Tibial nerve (tissue), 4 donors: ENCODE measurements around the gene C10orf67. TPM values are rescaled to one million over a fixed set of nuclear protein-coding genes. Genes with fewer than 3 reads are reported as not detected.

ENCODE experiments used
- DNase-seq, 2 donors: peaks; one replicate each; pipeline ENCODE4 v3.0.0-alpha.2; 2019; ENCODE audit warnings: low spot score in 2 of 2
- H3K27ac ChIP-seq, 4 donors: fragments of 200-600 bp; sonication (generic) in 3 of 4; one replicate each; pipeline ENCODE4 v1.5.1; 2017 to 2019; ENCODE audit warnings: mild to moderate bottlenecking in 1 of 4
- H3K27me3 ChIP-seq, 2 donors: fragments of 200-600 bp; sonication (generic) in 1 of 2; one replicate each; pipeline versions ENCODE4 v1.5.1 to v1.6.0; 2017 to 2019
- H3K36me3 ChIP-seq, 3 donors: fragments of 200-600 bp; sonication (generic); one replicate each; pipeline ENCODE4 v1.5.1; 2018 to 2019
- H3K4me1 ChIP-seq, 4 donors: fragments of 200-600 bp; sonication (generic) in 3 of 4; one replicate each; pipeline ENCODE4 v1.5.1; 2017 to 2019
- H3K4me3 ChIP-seq, 4 donors: fragments of 200-600 bp; sonication (generic) in 3 of 4; one replicate each; pipeline ENCODE4 v1.5.1; 2017 to 2019; ENCODE audit warnings: mild to moderate bottlenecking in 1 of 4, moderate library complexity in 1 of 4
- H3K9me3 ChIP-seq, 4 donors: fragments of 200-600 bp; sonication (generic) in 3 of 4; one replicate each; pipeline ENCODE4 v1.5.1; 2017 to 2019
- CTCF ChIP-seq, 5 experiments: fragments of 200-600 bp in 3 of 5; fragments of 450-650 bp in 2 of 5; sonication (generic) in 3 of 5; IDR thresholded peaks; one replicate each; pipeline ENCODE4 v1.5.1; 2016 to 2019; ENCODE audit warnings: antibody characterized with exemption in 5 of 5, mild to moderate bottlenecking in 3 of 5, moderate library complexity in 2 of 5
- EP300 ChIP-seq, 2 donors: sonication (generic); formaldehyde crosslinking; IDR thresholded peaks; one replicate each; pipeline ENCODE4 v1.6.1; 2017; ENCODE audit warnings: antibody characterized with exemption in 2 of 2, mild to moderate bottlenecking in 1 of 2
- POLR2A ChIP-seq, 2 donors: fragments of 450-650 bp; IDR thresholded peaks; one replicate each; pipeline ENCODE4 v1.6.1; 2017; ENCODE audit warnings: antibody characterized with exemption in 2 of 2, mild to moderate bottlenecking in 2 of 2, moderate library complexity in 2 of 2
- WGBS, 2 donors: methylation state at CpG; one replicate each; pipeline ENCODE4 v1.1.5; 2018; 5-methylcytosine and 5-hydroxymethylcytosine counted together
- total RNA-seq, 4 donors: library from RNA; depleted of rRNA; stranded (reverse); fragments of >200 nt; gene quantifications; one replicate each; pipeline ENCODE4 v1.1.0, GENCODE V29; 2016

Gene C10orf67
- total RNA-seq, 4 donors from 2014 or later, result 0.30 to 1.6 (median 0.64) TPM

DNA sequence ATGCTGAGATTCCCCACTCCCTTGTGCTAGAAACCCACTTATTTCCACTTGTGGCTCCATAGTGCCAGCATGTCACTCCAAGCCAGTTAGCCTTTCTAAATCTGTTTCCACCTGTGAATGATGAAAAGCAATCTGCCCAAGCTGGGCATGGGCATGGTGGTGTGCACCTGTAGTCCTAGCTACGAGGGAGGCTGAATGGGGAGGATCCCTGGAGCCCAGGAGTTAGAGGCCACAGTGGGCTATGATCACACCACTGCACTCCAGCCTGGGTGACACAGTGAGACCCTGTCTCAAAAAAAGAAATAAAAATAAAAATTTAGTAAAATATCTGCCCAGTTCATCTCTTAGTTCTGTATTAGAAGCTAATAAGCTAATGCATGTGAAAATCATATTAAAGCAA is 157.4 kb downstream of the C10orf67 start:
- WGBS, 2 donors, result 76 to 77% methylated on average over 1 of the region's 1 CpG
- H3K9me3 ChIP-seq, result no peaks in the 10 kb centered on the region
- no peak for TF ChIP-seq POLR2A (IDR thresholded peaks at IDR 0.05)
- TF ChIP-seq EP300 (IDR thresholded peaks at IDR 0.05), result no peak
- no peaks in the 10 kb centered on the region for H3K36me3 ChIP-seq
- peaks cover 0 to 51% of the 10 kb centered on the region in 2 donors for H3K27me3 ChIP-seq
- no peak overlapping the region for H3K4me3 ChIP-seq
- H3K27ac ChIP-seq, result no peak overlapping the region
- no peak for DNase-seq
- H3K4me1 ChIP-seq, result peaks cover 0 to 14% (median 0%) of the 10 kb centered on the region in 4 donors

DNA sequence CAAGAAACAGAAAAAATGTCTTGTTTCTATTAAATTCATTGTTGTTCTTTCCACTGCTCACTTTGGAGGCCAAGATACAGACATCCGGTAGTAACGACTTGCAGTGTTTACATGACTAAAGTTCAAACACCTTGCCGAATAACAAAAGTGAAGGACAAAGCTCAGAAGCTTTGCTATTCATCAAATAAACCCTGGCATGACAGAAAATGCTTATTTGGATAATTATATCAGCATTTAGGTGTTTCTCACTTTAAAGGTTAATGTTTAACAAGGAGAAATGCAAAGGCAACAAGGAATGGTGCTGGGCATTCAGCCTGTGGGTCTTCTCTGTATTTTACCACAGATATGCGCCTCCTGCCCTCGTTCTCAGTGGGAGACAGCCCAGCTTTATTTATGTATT is 157.9 kb downstream of the C10orf67 start:
- DNase-seq, result no peak
- H3K27me3 ChIP-seq, result peaks cover 0 to 47% of the 10 kb centered on the region in 2 donors

DNA sequence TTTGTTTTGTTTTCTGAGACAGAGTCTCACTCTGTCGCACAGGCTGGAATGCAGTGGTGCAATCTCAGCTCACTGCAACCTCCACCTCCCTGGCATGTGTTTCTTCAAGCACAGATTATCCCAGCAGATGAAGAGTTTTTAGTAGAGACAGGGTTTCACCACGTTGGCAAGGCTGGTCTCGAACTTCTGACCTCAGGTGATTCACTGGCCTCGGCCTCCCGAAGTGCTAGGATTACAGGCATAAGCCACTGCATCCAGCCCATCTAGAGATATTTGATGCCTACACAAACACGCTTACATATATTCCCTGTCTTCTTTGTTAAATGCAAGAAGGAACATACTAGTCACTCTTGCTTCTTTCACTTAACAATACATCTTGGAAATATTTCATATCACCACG is 158.4 kb downstream of the C10orf67 start:
- no peak for TF ChIP-seq EP300 (IDR thresholded peaks at IDR 0.05)
- TF ChIP-seq CTCF (IDR thresholded peaks at IDR 0.05), result no peak
- no peak for TF ChIP-seq POLR2A (IDR thresholded peaks at IDR 0.05)
- Histone ChIP-seq H3K4me1 (peaks cover 0 to 4% (median 0%) of the 10 kb centered on the region in 4 donors), H3K27me3 (peaks cover 0 to 42% of the 10 kb centered on the region in 2 donors), H3K4me3 (no peak overlapping the region), H3K36me3 (no peaks in the 10 kb centered on the region), H3K27ac (no peak overlapping the region), H3K9me3 (no peaks in the 10 kb centered on the region)
- DNase-seq, result no peak
- 68 to 69% methylated on average over 7 of the region's 7 CpGs for WGBS, 2 donors

More for the DNA sequence above, 157.9 kb downstream of the C10orf67 start:
- Histone ChIP-seq H3K27ac (no peak overlapping the region), H3K4me1 (peaks cover 0 to 9% (median 0%) of the 10 kb centered on the region in 4 donors), H3K9me3 (no peaks in the 10 kb centered on the region), H3K36me3 (no peaks in the 10 kb centered on the region), H3K4me3 (no peak overlapping the region)
- WGBS, 2 donors, result 26 to 28% methylated on average over 5 of the region's 5 CpGs
- TF ChIP-seq CTCF (IDR thresholded peaks at IDR 0.05) (no peak), EP300 (IDR thresholded peaks at IDR 0.05) (no peak), POLR2A (IDR thresholded peaks at IDR 0.05) (no peak)

- DNase-seq, result no peak
- no peak for TF ChIP-seq CTCF (IDR thresholded peaks at IDR 0.05)
- TF ChIP-seq EP300 (IDR thresholded peaks at IDR 0.05), result no peak
- no peak for TF ChIP-seq POLR2A (IDR thresholded peaks at IDR 0.05)
- Histone ChIP-seq H3K27me3 (peaks cover 0 to 40% of the 10 kb centered on the region in 2 donors), H3K4me1 (peaks cover 0 to 26% (median 2%) of the 10 kb centered on the region in 4 donors), H3K4me3 (no peak overlapping the region), H3K36me3 (no peaks in the 10 kb centered on the region), H3K27ac (no peak overlapping the region), H3K9me3 (no peaks in the 10 kb centered on the region)
- 19 to 24% methylated on average over 9 to 13 of the region's 14 CpGs for WGBS, 2 donors
Observed at GRCh38 chr10:23174977-23175512, 169.6 kb downstream of the C10orf67 start.

DNA sequence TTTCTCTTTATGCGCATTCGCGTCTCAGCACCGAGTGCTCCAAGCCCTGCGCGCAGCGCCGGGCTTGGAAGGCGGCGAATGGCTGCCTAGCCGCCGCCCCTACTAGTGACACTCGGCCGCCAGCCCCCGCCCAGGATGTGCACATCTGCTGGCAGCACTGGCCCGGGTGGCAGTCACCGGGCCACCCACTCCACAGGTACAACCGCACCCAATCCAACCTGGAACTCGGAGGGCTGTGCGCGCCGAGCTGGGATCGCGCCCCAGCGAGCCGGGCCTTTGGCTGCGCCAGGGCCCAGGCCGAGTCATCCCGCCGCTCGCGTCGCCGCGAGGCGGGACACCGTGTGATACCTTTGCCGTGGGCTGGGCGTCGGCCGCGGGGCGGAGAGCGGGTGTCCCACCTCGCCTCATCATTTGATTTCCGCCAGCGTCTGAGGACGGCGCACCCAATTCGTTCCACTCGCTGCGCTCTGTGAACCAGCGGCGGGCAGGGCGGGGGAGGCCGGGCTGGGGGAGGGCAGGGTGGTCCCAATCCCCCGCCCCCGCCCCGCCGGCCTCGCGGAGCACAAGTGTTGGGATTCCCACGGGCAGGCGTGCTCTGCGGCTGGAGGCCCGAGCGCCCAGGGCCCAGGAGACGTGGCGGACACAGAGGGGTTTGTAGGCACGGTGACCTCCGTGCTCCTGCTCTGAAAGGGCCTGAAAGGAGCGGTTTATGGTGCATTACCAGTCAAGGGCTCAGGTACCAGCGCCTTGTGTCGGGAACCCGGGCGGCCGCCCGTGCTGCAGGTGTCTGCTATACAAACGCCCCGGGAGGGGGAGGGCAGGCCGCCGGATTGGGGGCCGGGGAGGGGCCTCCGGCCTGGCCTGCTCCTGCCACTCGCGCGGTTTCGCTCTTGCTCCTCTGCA is 170.3 kb downstream of the C10orf67 start:
- Histone ChIP-seq H3K27me3 (peaks cover 0 to 40% of the 10 kb centered on the region in 2 donors), H3K4me1 (peaks cover 0 to 26% (median 2%) of the 10 kb centered on the region in 4 donors), H3K4me3 (no peak overlapping the region), H3K27ac (no peak overlapping the region), H3K9me3 (no peaks in the 10 kb centered on the region), H3K36me3 (no peaks in the 10 kb centered on the region)
- TF ChIP-seq EP300 (IDR thresholded peaks at IDR 0.05), result no peak
- no peak for TF ChIP-seq POLR2A (IDR thresholded peaks at IDR 0.05)
- no peak for TF ChIP-seq CTCF (IDR thresholded peaks at IDR 0.05)
- 4 to 5% methylated on average over 53 to 68 of the region's 88 CpGs for WGBS, 2 donors
- DNase-seq, result no peak
